Motor neuron (in vitro differentiated cells): ENCODE data around the gene RPN1. TPM values are rescaled to one million over a fixed set of nuclear protein-coding genes. Genes with fewer than 3 reads are reported as not detected.

Experiments used
- ATAC-seq, 8 experiments: fragments of 200-7000 bp; cut with Tn5 transposase; replicated peaks in 6 of 8; 2 replicates each; pipeline ENCODE4 v1.8.0; 2021; ENCODE audit warnings: mild to moderate bottlenecking in 8 of 8, moderate library complexity in 8 of 8
- H3K27ac ChIP-seq, 2 donors: fragments of 250-450 bp; sonication (Bioruptor Pico); 2 replicates each; pipeline ENCODE4 v1.9.0; 2021; ENCODE audit warnings: antibody characterized with exemption in 2 of 2, mild to moderate bottlenecking in 2 of 2, moderate library complexity in 1 of 2
- H3K4me1 ChIP-seq, 2 donors: fragments of 250-450 bp; sonication (Bioruptor Pico); replicated peaks in 1 of 2; 2 replicates each; pipeline ENCODE4 v1.6.1; 2021; ENCODE audit warnings: antibody characterized with exemption in 2 of 2, mild to moderate bottlenecking in 2 of 2, moderate library complexity in 1 of 2
- H3K4me3 ChIP-seq, 5 donors: fragments of 250-450 bp; sonication (Bioruptor Pico); 2 replicates each; pipeline ENCODE4 v1.9.0; 2021; ENCODE audit warnings: antibody characterized with exemption in 5 of 5, mild to moderate bottlenecking in 5 of 5, moderate library complexity in 4 of 5
- WGBS, 10 experiments: fragments of 450-650 bp; shearing (Covaris generic); methylation state at CpG; one replicate each; pipeline ENCODE4 v1.0.0; 2022; 5-methylcytosine and 5-hydroxymethylcytosine counted together
- in situ Hi-C, 9 experiments: fragments of 400-800 bp; cut with MboI; loops; one replicate each; pipeline ENCODE4 v1.15.0; 2021; ENCODE audit warnings: low sequenced_read_pairs in 9 of 9, low pct_unique_long_range_greater_than_20kb in 2 of 9; ENCODE audit not compliant: unreplicated experiment in 9 of 9
- total RNA-seq, 8 experiments: library from RNA; unstranded; fragments of 300-600 nt; gene quantifications; 2 replicates each; pipeline versions ENCODE4 v1.2.3 to v1.2.4, GENCODE V29; 2022

RPN1 gene
- total RNA-seq: 100 to 1,000 TPM; 127 to 270 (median 164) TPM

- WGBS, 10 experiments: 0 to 4% (median 0%) methylated on average over 2 to 16 of the region's 96 CpGs; no CpG with 5 or more reads in 5 of the 10 experiments
- H3K4me1 ChIP-seq: peaks cover 0 to 4% of the 10 kb centered on the region in 2 donors
- ATAC-seq: peak; percentile 93 to 98 (median 97)
- in situ Hi-C loops: no loop called here
- peak within 1 kb of the TSS; percentile 92 to 93 for H3K27ac ChIP-seq
- H3K4me3 ChIP-seq: peak within 1 kb of the TSS; percentile 79 to 94 (median 89)
Observed at GRCh38 chr3:128650096-128651050, at the start of gene RPN1. RPN1 (minus strand) TSS chr3:128650818; CDS start chr3:128650800, 18 bp downstream.

- ATAC-seq: peak in 6 of 8 experiments; percentile 38 to 90 (median 74)
- in situ Hi-C loops: loop anchor here in 1 of 9 experiments (25.0 kb wide), 1 partner anchor 89 kb away; no protein-coding TSS in a partner anchor
- no peak overlapping the region for H3K27ac ChIP-seq
- 0 to 45% (median 0%) methylated on average over 4 to 12 of the region's 53 CpGs; no CpG with 5 or more reads in 7 of the 10 experiments for WGBS, 10 experiments
- H3K4me3 ChIP-seq: no peak overlapping the region
- peaks cover 4 to 5% of the 10 kb centered on the region in 2 donors for H3K4me1 ChIP-seq
Observed at GRCh38 chr3:128698211-128699047, 47.8 kb upstream of the RPN1 start.

- peaks cover 4 to 5% of the 10 kb centered on the region in 2 donors for H3K4me1 ChIP-seq
- no peak overlapping the region for H3K4me3 ChIP-seq
- in situ Hi-C loops: loop anchor here in 1 of 9 experiments (25.0 kb wide), 1 partner anchor 90 kb away; no protein-coding TSS in a partner anchor
- no peak overlapping the region for H3K27ac ChIP-seq
- WGBS, 10 experiments: 91 to 100% (median 98%) methylated on average over 1 to 8 of the region's 8 CpGs; no CpG with 5 or more reads in 2 of the 10 experiments
- ATAC-seq: no peak
Observed at GRCh38 chr3:128697341-128697740, 46.7 kb upstream of the RPN1 start.

GRCh38 chr3:128693696-128694095, 43.1 kb upstream of the RPN1 start:
- H3K4me1 ChIP-seq: no peaks in the 10 kb centered on the region
- in situ Hi-C loops: loop anchor here in 1 of 9 experiments (25.0 kb wide), 1 partner anchor 94 kb away; no protein-coding TSS in a partner anchor
- ATAC-seq: no peak
- WGBS, 10 experiments: 0 to 100% (median 58%) methylated on average over 1 to 2 of the region's 2 CpGs; no CpG with 5 or more reads in 4 of the 10 experiments
- no peak overlapping the region for H3K27ac ChIP-seq
- no peak overlapping the region for H3K4me3 ChIP-seq

GRCh38 chr3:128689060-128689459, 38.4 kb upstream of the RPN1 start:
- in situ Hi-C loops: loop anchor here in 1 of 9 experiments (25.0 kb wide), 1 partner anchor 98 kb away; no protein-coding TSS in a partner anchor
- ATAC-seq: no peak
- 88 to 100% (median 100%) methylated on average over 1 to 5 of the region's 5 CpGs; no CpG with 5 or more reads in 5 of the 10 experiments for WGBS, 10 experiments
- Histone ChIP-seq H3K27ac (no peak overlapping the region), H3K4me3 (no peak overlapping the region), H3K4me1 (no peaks in the 10 kb centered on the region)

GRCh38 chr3:128686465-128686864, 35.8 kb upstream of the RPN1 start:
- H3K4me3 ChIP-seq: no peak overlapping the region
- H3K27ac ChIP-seq: no peak overlapping the region
- in situ Hi-C loops: loop anchor here in 1 of 9 experiments (25.0 kb wide), 1 partner anchor 101 kb away; no protein-coding TSS in a partner anchor
- H3K4me1 ChIP-seq: peaks cover 4 to 7% of the 10 kb centered on the region in 2 donors
- ATAC-seq: no peak
- 93 to 100% (median 100%) methylated on average over 1 to 6 of the region's 8 CpGs; no CpG with 5 or more reads in 4 of the 10 experiments for WGBS, 10 experiments

- ATAC-seq: no peak
- peaks cover 4 to 9% of the 10 kb centered on the region in 2 donors for H3K4me1 ChIP-seq
- in situ Hi-C loops: loop anchor here in 1 of 9 experiments (25.0 kb wide), 1 partner anchor 102 kb away; no protein-coding TSS in a partner anchor
- no peak overlapping the region for H3K4me3 ChIP-seq
- no peak overlapping the region for H3K27ac ChIP-seq
- WGBS, 10 experiments: 71 to 100% (median 93%) methylated on average over 1 to 11 of the region's 11 CpGs
Observed at GRCh38 chr3:128684986-128685726, 34.5 kb upstream of the RPN1 start.

GRCh38 chr3:128683957-128684356, 33.3 kb upstream of the RPN1 start:
- in situ Hi-C loops: loop anchor here in 1 of 9 experiments (25.0 kb wide), 1 partner anchor 103 kb away; no protein-coding TSS in a partner anchor
- no peak overlapping the region for H3K27ac ChIP-seq
- H3K4me3 ChIP-seq: no peak overlapping the region
- no peak for ATAC-seq
- WGBS, 10 experiments: 82 to 84% methylated on average over 3 of the region's 3 CpGs; no CpG with 5 or more reads in 8 of the 10 experiments
- peaks cover 4 to 9% of the 10 kb centered on the region in 2 donors for H3K4me1 ChIP-seq

GRCh38 chr3:128681369-128681829, 30.8 kb upstream of the RPN1 start:
- Histone ChIP-seq H3K4me1 (peaks cover 4 to 9% of the 10 kb centered on the region in 2 donors), H3K4me3 (peak overlapping the region; percentile 40 to 64 (median 49)), H3K27ac (peak overlapping the region; percentile 98 to 99)
- in situ Hi-C loops: loop anchor here in 1 of 9 experiments (25.0 kb wide), 1 partner anchor 106 kb away; no protein-coding TSS in a partner anchor
- 13 to 83% (median 50%) methylated on average over 1 to 9 of the region's 9 CpGs; no CpG with 5 or more reads in 2 of the 10 experiments for WGBS, 10 experiments
- no peak for ATAC-seq

GRCh38 chr3:128680603-128681368, 30.2 kb upstream of the RPN1 start:
- peak overlapping the region; percentile 40 to 64 (median 49) for H3K4me3 ChIP-seq
- in situ Hi-C loops: loop anchor here in 1 of 9 experiments (25.0 kb wide), 1 partner anchor 107 kb away; no protein-coding TSS in a partner anchor
- 0 to 6% (median 0%) methylated on average over 2 to 13 of the region's 67 CpGs; no CpG with 5 or more reads in 4 of the 10 experiments for WGBS, 10 experiments
- H3K4me1 ChIP-seq: peaks cover 4 to 9% of the 10 kb centered on the region in 2 donors
- ATAC-seq: peak; percentile 92 to 97 (median 94)
- H3K27ac ChIP-seq: peak overlapping the region; percentile 98 to 99

GRCh38 chr3:128679338-128679737, 28.7 kb upstream of the RPN1 start:
- WGBS, 10 experiments: 100% methylated on average over 1 to 2 of the region's 2 CpGs; no CpG with 5 or more reads in 4 of the 10 experiments
- no peak for ATAC-seq
- in situ Hi-C loops: loop anchor here in 1 of 9 experiments (25.0 kb wide), 1 partner anchor 108 kb away; no protein-coding TSS in a partner anchor
- H3K4me3 ChIP-seq: no peak overlapping the region
- H3K27ac ChIP-seq: peak overlapping the region in 1 of 2 donors; percentile 24
- peaks cover 4 to 9% of the 10 kb centered on the region in 2 donors for H3K4me1 ChIP-seq
